NCI-H2029 (cell line): ENCODE measurements around the gene C16orf95.
"Not testable (repeated sequence)": the region's sequence is repeated elsewhere in the genome, so short reads cannot be mapped to it uniquely, and the experiment has no call there.

Source experiments
- DNase-seq: peaks from one replicate; lab custom pipeline; 2025; lab: John Stamatoyannopoulos, UW

The C16orf95 gene, protein sequence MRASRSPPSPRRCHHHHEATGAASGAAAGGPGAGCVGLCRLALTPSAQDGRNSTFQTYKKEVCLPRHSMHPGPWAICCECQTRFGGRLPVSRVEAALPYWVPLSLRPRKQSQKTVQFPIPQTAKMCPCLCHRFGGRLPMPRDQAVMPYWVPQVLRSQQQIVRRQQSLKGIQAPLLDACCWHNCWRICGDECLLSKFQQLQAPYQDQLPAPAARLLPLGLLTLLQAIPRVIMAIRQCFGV

GRCh38 chr16:87316923-87317749 is at the start of gene C16orf95:
Gene C16orf95, minus strand, starts transcription at chr16:87317392. Its CDS starts 150 bp downstream, at chr16:87317242.
- peak; percentile 79 for DNase-seq

GRCh38 chr16:87366930-87367329 is 49.7 kb upstream of the C16orf95 start:
- no peak for DNase-seq

GRCh38 chr16:87366288-87366687 is 49.1 kb upstream of the C16orf95 start:
- no peak for DNase-seq

- no peak for DNase-seq
These were observed 48.0 kb upstream of the C16orf95 start for GRCh38 chr16:87365021-87365713.

DNA sequence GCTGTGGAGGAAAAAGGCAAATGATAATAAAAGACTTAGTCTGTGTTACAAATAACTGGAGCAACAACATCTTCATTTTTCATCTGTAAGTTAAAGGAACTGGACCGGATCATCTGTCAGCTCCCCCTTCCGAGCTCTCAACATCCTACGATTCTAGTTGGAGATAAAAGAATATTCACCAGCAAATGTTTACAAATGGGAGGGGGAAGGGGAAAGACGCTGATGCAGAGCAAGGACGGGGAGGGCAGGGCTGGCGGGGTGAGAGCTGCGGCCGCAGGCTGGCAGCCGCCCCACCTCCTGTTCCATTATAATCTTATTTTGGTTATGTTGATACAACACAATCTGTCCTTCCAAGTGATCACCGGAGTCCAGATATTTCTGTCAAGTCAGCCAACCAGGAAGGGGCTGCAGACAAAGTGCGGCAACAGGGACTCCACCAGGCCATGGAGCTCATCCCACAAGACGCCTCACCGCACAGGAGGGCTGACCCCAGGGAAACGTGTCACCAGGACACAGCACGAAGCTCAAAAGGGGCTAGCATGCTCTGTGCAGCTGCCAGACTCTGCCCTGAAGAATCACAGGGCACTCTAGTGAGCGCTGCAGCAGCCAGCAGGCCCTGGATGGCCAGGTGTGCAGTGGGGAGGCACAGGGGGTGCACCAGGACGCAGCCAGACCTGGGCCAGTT is 46.7 kb upstream of the C16orf95 start:
- DNase-seq, result peak; percentile 37

DNA sequence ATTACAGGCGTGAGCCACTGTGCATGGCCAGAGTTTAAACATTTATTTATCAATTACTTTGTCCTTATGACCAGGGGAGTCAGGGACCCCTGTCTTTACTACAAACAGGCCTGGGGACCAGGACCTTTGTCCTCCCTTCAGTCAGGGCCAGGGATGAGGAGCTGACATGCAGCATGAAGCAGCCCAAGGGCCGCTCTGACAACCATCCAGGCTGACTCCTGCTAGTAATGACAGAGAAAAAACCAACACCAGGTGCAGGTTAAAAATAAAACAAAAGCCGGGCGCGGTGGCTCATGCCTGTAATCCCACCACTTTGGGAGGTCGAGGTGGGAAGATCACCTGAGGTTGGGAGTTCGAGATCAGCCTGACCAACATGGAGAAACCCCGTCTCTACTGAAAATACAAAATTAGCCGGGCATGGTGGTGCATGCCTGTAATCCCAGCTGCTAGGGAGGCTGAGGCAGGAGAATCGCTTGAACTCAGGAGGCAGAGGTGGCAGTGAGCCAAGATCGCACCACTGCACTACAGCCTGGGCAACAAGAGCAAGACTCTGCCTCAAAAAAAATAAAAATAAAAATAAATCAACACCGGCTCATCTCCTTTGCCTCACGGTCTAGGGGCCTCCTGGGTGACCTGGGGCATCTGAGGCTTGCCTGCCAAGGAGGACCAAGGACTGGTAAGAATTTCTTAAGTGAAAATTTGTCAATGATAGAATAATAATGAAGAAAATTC is 45.8 kb upstream of the C16orf95 start:
- DNase-seq, result not testable (repeated sequence)

GRCh38 chr16:87361916-87362619 is 44.9 kb upstream of the C16orf95 start:
- DNase-seq, result no peak

DNA sequence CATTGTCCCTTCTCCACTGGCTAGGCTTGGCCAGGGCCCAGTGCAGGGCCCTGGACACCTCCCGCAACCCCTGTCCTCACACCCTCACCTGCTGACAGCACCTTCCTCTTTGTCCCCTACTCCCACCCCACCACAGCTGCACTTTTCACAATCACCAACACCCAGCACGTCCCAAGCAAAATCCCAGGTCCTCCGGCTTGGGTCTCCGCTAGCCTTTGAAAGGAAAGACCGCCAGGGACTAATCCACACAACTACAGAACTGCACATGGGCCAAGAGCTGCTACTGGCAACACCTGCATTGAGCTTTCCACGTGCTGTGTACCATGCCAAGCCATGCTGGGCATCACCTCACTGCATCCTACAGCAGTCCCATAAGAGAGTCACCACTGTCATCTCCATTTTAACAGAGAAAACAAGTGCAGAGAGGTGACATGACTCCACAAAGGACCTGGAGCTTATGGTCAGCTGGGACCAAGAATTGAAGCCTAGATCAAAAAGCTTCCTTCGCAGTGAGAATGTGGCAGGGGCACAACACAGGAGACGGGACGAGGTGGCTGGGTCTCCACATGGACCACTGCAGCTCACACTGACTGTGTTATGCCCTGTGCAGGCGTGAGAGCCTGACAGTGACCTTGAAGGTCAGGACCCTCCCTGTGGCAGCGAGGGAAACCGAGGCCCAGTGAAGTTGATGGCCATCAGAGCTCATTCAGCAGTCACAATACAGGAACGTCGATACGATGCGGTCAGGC is 43.8 kb upstream of the C16orf95 start:
- no peak for DNase-seq

- DNase-seq, result no peak
These were observed 41.9 kb upstream of the C16orf95 start for GRCh38 chr16:87359121-87359520.

GRCh38 chr16:87358696-87359095 is 41.5 kb upstream of the C16orf95 start:
- DNase-seq, result no peak

- DNase-seq, result no peak
These were observed 41.1 kb upstream of the C16orf95 start for GRCh38 chr16:87358250-87358649.

DNA sequence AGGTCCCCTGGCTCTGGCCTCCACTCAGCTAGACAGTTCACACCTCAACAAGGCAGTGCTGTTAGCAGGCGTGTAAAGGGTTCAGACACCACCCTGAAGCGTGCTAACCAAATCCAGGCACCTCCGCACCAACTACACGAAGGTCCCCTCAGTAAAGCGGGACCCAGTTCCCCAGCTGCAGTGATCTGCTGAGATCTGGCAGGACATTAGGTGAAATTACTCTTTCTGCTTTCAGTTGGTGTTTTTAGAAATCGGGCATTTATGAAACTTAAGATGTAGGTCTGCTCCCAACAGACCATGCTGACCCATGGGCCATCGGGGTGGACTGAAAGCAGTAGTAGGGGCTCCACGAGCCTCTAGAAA is 39.3 kb upstream of the C16orf95 start:
- no peak for DNase-seq

- DNase-seq, result no peak
These were observed 36.4 kb upstream of the C16orf95 start for GRCh38 chr16:87353613-87354012.

GRCh38 chr16:87352818-87353217 is 35.6 kb upstream of the C16orf95 start:
- no peak for DNase-seq

DNA sequence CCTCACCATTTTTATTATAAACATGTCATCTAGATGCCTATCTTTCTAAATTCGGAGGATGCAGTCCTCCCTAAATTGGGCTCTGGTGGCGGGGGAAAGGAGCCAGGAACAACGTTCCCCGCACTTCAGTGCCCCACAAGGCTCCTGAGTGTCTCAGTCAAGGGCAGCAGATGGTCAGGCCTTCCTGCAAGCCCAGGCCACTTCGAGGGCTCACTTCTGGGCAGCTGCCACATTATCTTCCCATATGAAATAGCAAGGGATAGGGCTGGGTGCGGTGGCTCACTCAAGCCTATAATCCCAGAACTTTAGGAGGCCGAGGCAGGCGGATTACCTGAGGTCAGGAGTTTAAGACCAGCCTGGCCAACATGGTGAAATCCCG is 34.1 kb upstream of the C16orf95 start:
- DNase-seq, result no peak

GRCh38 chr16:87350681-87351319 is 33.6 kb upstream of the C16orf95 start:
- DNase-seq, result no peak

DNA sequence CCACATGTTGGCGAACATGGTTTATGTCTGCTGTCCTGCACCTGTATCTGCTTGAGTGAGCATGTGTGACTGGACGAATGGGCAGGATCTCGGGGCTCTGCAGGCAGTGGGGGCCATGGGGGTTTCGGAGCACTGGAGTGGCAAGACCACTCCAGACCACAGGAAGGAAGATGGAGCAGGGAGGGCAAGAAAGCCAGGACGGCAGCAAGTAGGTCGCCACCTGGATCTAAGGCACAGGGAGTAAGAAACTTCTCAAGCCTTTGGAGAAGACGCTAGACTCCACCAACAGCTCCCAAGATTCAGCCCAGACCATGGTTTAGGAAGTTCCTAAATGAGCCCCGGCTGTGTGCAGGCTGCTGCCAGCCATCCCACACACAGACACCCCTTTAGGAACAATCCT is 32.8 kb upstream of the C16orf95 start:
- DNase-seq, result no peak

GRCh38 chr16:87348616-87349157 is 31.5 kb upstream of the C16orf95 start:
- no peak for DNase-seq

GRCh38 chr16:87347932-87348615 is 30.9 kb upstream of the C16orf95 start:
- DNase-seq, result no peak
